Keratinocyte (primary cell): ENCODE data around the gene CAP2. TPM values are rescaled to one million over a fixed set of nuclear protein-coding genes. Genes with fewer than 3 reads are reported as not detected.

ENCODE experiments used
- DNase-seq: peaks from one replicate; pipeline ENCODE4 v3.0.0-alpha.2; 2011; ENCODE audit warnings: low read depth, missing footprints, low spot score
- FAIRE-seq: peaks from 2 replicates; lab custom pipeline; 2011; peaks lifted over from hg19 to GRCh38; lab: Jason Lieb, UNC
- H2AFZ ChIP-seq: 2 replicates; pipeline ENCODE4 v1.6.0; 2012; ENCODE audit warnings: low read length, control low read depth, inconsistent platforms; ENCODE audit not compliant: control insufficient read depth
- H3K27ac ChIP-seq: 2 replicates; pipeline ENCODE4 v1.5.1; 2011; ENCODE audit warnings: low read length; ENCODE audit not compliant: control insufficient read depth, insufficient read depth
- H3K27me3 ChIP-seq: 3 replicates; pipeline ENCODE4 v1.6.0; 2011; ENCODE audit warnings: low read length; ENCODE audit not compliant: control insufficient read depth, insufficient read depth; ENCODE audit errors: extremely low read depth
- H3K36me3 ChIP-seq, 2 experiments: 2 replicates in 1 of 2; 3 replicates in 1 of 2; pipeline ENCODE4 v1.5.1; 2011; ENCODE audit warnings: low read length in 2 of 2, mild to moderate bottlenecking in 1 of 2; ENCODE audit not compliant: control insufficient read depth in 2 of 2, insufficient read depth in 2 of 2; ENCODE audit errors: extremely low read depth in 1 of 2
- H3K4me1 ChIP-seq: 3 replicates; pipeline ENCODE4 v1.5.1; 2011; ENCODE audit warnings: low read length; ENCODE audit not compliant: control insufficient read depth, insufficient read depth; ENCODE audit errors: extremely low read depth
- H3K4me2 ChIP-seq: 3 replicates; pipeline ENCODE4 v1.6.0; 2011; ENCODE audit warnings: low read depth, low read length; ENCODE audit not compliant: control insufficient read depth, insufficient read depth; ENCODE audit errors: extremely low read depth
- H3K4me3 ChIP-seq, 3 experiments: fragments of 200-600 bp in 1 of 3; sonication (generic) in 1 of 3; 2 replicates in 2 of 3; 3 replicates in 1 of 3; pipeline ENCODE4 v1.5.1; 2011 to 2016; ENCODE audit warnings: low read length in 3 of 3, mild to moderate bottlenecking in 3 of 3, control low read depth in 2 of 3, inconsistent platforms in 1 of 3, low read depth in 1 of 3, mixed read lengths in 1 of 3, mixed run types in 1 of 3, moderate library complexity in 1 of 3; ENCODE audit not compliant: control insufficient read depth in 2 of 3, insufficient read depth in 2 of 3; ENCODE audit errors: extremely low read depth in 1 of 3
- H3K79me2 ChIP-seq: 2 replicates; pipeline ENCODE4 v1.6.0; 2012; ENCODE audit warnings: low read length; ENCODE audit not compliant: control insufficient read depth, insufficient read depth
- H3K9ac ChIP-seq: 3 replicates; pipeline ENCODE4 v1.6.0; 2011; ENCODE audit warnings: low read length; ENCODE audit not compliant: control insufficient read depth, insufficient read depth; ENCODE audit errors: extremely low read depth
- H3K9me1 ChIP-seq: 3 replicates; pipeline ENCODE4 v1.6.0; 2011; ENCODE audit warnings: low read length; ENCODE audit not compliant: control insufficient read depth, insufficient read depth; ENCODE audit errors: extremely low read depth
- H3K9me3 ChIP-seq: 2 replicates; pipeline ENCODE4 v1.5.1; 2012; ENCODE audit warnings: low read depth, low read length; ENCODE audit not compliant: control insufficient read depth
- H4K20me1 ChIP-seq: 3 replicates; pipeline ENCODE4 v1.6.0; 2011; ENCODE audit warnings: low read length; ENCODE audit not compliant: control insufficient read depth, insufficient read depth; ENCODE audit errors: extremely low read depth
- EZH2 ChIP-seq: IDR thresholded peaks from one replicate; pipeline ENCODE4 v1.6.1; 2012; ENCODE audit warnings: inconsistent platforms, mild to moderate bottlenecking, low read length, moderate library complexity
- dilution Hi-C: fragments of 300-500 bp; cut with MboI; formaldehyde crosslinking; loops from one replicate; pipeline ENCODE4 v1.7.0; 2020; ENCODE audit warnings: low sequenced_read_pairs; ENCODE audit not compliant: extremely low pct_ligation_motif_present
- polyA plus RNA-seq, 5 experiments: library from polyadenylated mRNA; depleted of rRNA in 3 of 5; stranded (reverse) in 3 of 5; stranded (forward) in 1 of 5; unstranded in 1 of 5; fragments of >200 nt; gene quantifications; 1 replicate in 1 of 5; 2 replicates in 3 of 5; 3 replicates in 1 of 5; pipeline versions ENCODE4 v1.2.1 to v1.2.3, GENCODE V29; 2011 to 2012; ENCODE audit warnings: missing spikeins in 2 of 5, low read depth in 1 of 5, low replicate concordance in 1 of 5
- TF ChIP-seq, protein P1 (sequence below), 3 experiments: IDR thresholded peaks in 1 of 3; conservative IDR thresholded peaks in 1 of 3; optimal IDR thresholded peaks in 1 of 3; 2 replicates in 2 of 3; 3 replicates in 1 of 3; pipeline versions ENCODE3 to v1.5.1; 2011; ENCODE audit warnings: low read length in 3 of 3, mild to moderate bottlenecking in 3 of 3, moderate library complexity in 2 of 3, control low read depth in 1 of 3, inconsistent platforms in 1 of 3; ENCODE audit not compliant: insufficient read depth in 2 of 3; ENCODE audit errors: extremely low read depth in 1 of 3

Gene CAP2
- polyA plus RNA-seq, 1 donor (not counting 4 experiments of a cell fraction or from before 2014, with no cell fraction given): 12.1 TPM

DNA sequence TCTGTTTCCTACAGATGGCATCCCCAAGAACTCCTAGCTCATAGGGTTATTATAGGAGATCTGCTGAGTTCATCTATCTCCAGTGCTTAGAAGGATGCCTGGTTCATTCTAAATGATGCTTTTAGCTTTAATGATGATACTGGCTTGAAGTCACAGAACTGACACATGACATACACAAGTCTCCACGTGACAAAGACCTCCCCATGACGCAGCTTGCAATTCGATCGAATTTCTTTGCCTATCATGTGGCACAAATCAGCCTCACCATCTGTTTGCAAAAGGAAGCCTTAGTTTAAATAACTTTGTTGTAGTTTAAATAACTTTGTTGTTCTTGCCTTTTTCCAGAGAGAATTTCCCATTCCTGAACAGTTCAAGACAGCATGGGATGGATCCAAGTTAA is 162.6 kb downstream of the CAP2 start:
- H2AFZ ChIP-seq: no peak overlapping the region
- H4K20me1 ChIP-seq: no peaks in the 10 kb centered on the region
- dilution Hi-C loops: no loop called here
- no peaks in the 10 kb centered on the region for H3K27me3 ChIP-seq
- FAIRE-seq (no peak), DNase-seq (no peak)
- no peaks in the 10 kb centered on the region for H3K9me3 ChIP-seq
- TF ChIP-seq, protein P1, sequence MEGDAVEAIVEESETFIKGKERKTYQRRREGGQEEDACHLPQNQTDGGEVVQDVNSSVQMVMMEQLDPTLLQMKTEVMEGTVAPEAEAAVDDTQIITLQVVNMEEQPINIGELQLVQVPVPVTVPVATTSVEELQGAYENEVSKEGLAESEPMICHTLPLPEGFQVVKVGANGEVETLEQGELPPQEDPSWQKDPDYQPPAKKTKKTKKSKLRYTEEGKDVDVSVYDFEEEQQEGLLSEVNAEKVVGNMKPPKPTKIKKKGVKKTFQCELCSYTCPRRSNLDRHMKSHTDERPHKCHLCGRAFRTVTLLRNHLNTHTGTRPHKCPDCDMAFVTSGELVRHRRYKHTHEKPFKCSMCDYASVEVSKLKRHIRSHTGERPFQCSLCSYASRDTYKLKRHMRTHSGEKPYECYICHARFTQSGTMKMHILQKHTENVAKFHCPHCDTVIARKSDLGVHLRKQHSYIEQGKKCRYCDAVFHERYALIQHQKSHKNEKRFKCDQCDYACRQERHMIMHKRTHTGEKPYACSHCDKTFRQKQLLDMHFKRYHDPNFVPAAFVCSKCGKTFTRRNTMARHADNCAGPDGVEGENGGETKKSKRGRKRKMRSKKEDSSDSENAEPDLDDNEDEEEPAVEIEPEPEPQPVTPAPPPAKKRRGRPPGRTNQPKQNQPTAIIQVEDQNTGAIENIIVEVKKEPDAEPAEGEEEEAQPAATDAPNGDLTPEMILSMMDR (optimal IDR thresholded peaks at IDR 0.05 in 1 of 3, IDR thresholded peaks at IDR 0.05 in 1 of 3, conservative IDR thresholded peaks at IDR 0.05 in 1 of 3; ENCODE audit: extremely low read depth in 1 of 3, insufficient read depth in 2 of 3, low read length in 3 of 3): no peak
- TF ChIP-seq EZH2: no peak
- H3K9me1 ChIP-seq: no peaks in the 10 kb centered on the region
- H3K79me2 ChIP-seq: no peaks in the 10 kb centered on the region
- H3K4me1 ChIP-seq: no peaks in the 10 kb centered on the region
- peaks cover 0 to 7% of the 10 kb centered on the region in 2 experiments for H3K36me3 ChIP-seq
- no peak overlapping the region for H3K27ac ChIP-seq
- no peak overlapping the region for H3K4me3 ChIP-seq
- H3K4me2 ChIP-seq: no peak overlapping the region
- no peak overlapping the region for H3K9ac ChIP-seq

DNA sequence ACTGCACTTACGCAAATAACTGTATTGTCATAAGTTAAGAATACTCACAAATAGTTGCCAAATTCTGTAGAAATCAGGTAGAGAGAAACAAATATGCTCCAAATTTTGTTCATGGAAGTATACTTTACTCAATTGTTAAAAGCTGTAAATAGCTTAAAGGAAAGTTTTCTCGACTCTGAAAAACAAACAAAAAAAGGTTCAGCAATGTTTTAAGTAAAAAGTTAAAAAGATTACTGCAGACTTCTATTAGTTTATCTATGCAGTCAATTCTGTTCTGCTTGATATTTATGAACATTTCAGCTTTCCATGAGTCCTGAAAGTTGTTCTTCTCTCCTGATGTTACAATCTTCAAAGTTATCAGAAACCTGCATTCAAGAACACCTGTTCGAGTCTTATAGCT is 169.2 kb downstream of the CAP2 start:
- no peaks in the 10 kb centered on the region for H3K4me1 ChIP-seq
- no peaks in the 10 kb centered on the region for H3K9me3 ChIP-seq
- TF ChIP-seq, protein P1 (optimal IDR thresholded peaks at IDR 0.05 in 1 of 3, IDR thresholded peaks at IDR 0.05 in 1 of 3, conservative IDR thresholded peaks at IDR 0.05 in 1 of 3; ENCODE audit: extremely low read depth in 1 of 3, insufficient read depth in 2 of 3, low read length in 3 of 3): no peak
- H3K9me1 ChIP-seq: no peaks in the 10 kb centered on the region
- no peak overlapping the region for H3K4me2 ChIP-seq
- no peaks in the 10 kb centered on the region for H3K79me2 ChIP-seq
- DNase-seq: no peak
- dilution Hi-C loops: no loop called here
- no peak overlapping the region for H3K9ac ChIP-seq
- H4K20me1 ChIP-seq: no peaks in the 10 kb centered on the region
- no peak overlapping the region for H3K27ac ChIP-seq
- H3K36me3 ChIP-seq: no peaks in the 10 kb centered on the region
- FAIRE-seq: no peak
- no peak overlapping the region for H2AFZ ChIP-seq
- H3K4me3 ChIP-seq: no peak overlapping the region
- H3K27me3 ChIP-seq: no peaks in the 10 kb centered on the region
